SK-N-SH (cell line): ENCODE results near the gene RPA3.

Experiments
- CTCF ChIP-seq: fragments of 200-600 bp; sonication (generic); IDR thresholded peaks from 2 replicates; pipeline ENCODE4 v1.6.1; 2017; ENCODE audit warnings: antibody characterized with exemption, mild to moderate bottlenecking, moderate library complexity
- EP300 ChIP-seq, 2 experiments: IDR thresholded peaks; 2 replicates each; pipeline versions ENCODE4 v1.4.0 to v1.6.1; 2012; ENCODE audit warnings: borderline replicate concordance in 1 of 2, low read depth in 1 of 2, low read length in 1 of 2
- EZH2phosphoT487 ChIP-seq: fragments of 200-600 bp; sonication (generic); IDR thresholded peaks from 2 replicates; pipeline ENCODE4 v1.6.1; 2017; ENCODE audit warnings: low read depth, mixed run types, mild to moderate bottlenecking, antibody characterized with exemption, moderate library complexity, borderline replicate concordance
- FOXM1 ChIP-seq: IDR thresholded peaks from 2 replicates; pipeline ENCODE4 v1.4.0; 2012; ENCODE audit warnings: low read depth, mild to moderate bottlenecking
- MEF2A ChIP-seq: IDR thresholded peaks from 2 replicates; pipeline ENCODE4 v1.4.0; 2012; ENCODE audit warnings: low read depth, borderline replicate concordance
- MXI1 ChIP-seq: IDR thresholded peaks from 2 replicates; pipeline ENCODE4 v1.6.1; 2012; ENCODE audit warnings: mild to moderate bottlenecking, low read depth, low read length, improper control_type of control experiment
- NFIC ChIP-seq: IDR thresholded peaks from 2 replicates; pipeline ENCODE4 v1.4.0; 2012; ENCODE audit warnings: borderline replicate concordance
- RAD21 ChIP-seq: IDR thresholded peaks from 2 replicates; pipeline ENCODE4 v1.6.1; 2012; ENCODE audit warnings: mild to moderate bottlenecking, low read length
- REST ChIP-seq: IDR thresholded peaks from 2 replicates; pipeline ENCODE4 v1.6.1; 2012; ENCODE audit warnings: mild to moderate bottlenecking, low read depth, low read length, moderate library complexity
- RXRA ChIP-seq: IDR thresholded peaks from 2 replicates; pipeline ENCODE4 v1.4.0; 2012; ENCODE audit warnings: low read depth, mild to moderate bottlenecking, borderline replicate concordance
- SMC3 ChIP-seq: IDR thresholded peaks from 2 replicates; pipeline ENCODE4 v1.6.1; 2012; ENCODE audit warnings: low read depth, low read length, improper control_type of control experiment
- TAF1 ChIP-seq: IDR thresholded peaks from 2 replicates; pipeline ENCODE4 v1.6.1; 2012; ENCODE audit warnings: low read depth, mild to moderate bottlenecking, low read length, moderate library complexity, borderline replicate concordance

- TF ChIP-seq CTCF (no peak), TAF1 (no peak), FOXM1 (no peak), SMC3 (no peak), EZH2phosphoT487 (no peak), EP300 (IDR thresholded peaks at IDR 0.05; ENCODE audit: borderline replicate concordance in 1 of 2, low read depth in 1 of 2, low read length in 1 of 2) (no peak), REST (no peak), MEF2A (no peak), RXRA (no peak), MXI1 (no peak), RAD21 (no peak), NFIC (no peak)
These were observed 122.2 kb downstream of the RPA3 start for GRCh38 chr7:7596176-7596575.
